HepG2 (cell line): Measurements from ENCODE around the gene L1CAM. TPM values are rescaled to one million over a fixed set of nuclear protein-coding genes. Genes with fewer than 3 reads are reported as not detected.

Source experiments
- ATAC-seq: fragments of 200-7000 bp; cut with Tn5 transposase; 3 replicates; pipeline ENCODE4 v1.9.1; 2020; ENCODE audit warnings: mild to moderate bottlenecking, moderate library complexity
- BruUV-seq: library from RNA; stranded (reverse); fragments of 400-500 nt; replicated peaks from 2 replicates; lab custom pipeline; 2021; lab: Mats Ljungman, UMichigan
- CTCF ChIA-PET: fragments of 300-600 bp; formaldehyde crosslinking; extraction: SDS; loops from one replicate; lab custom pipeline; 2021; ENCODE audit warnings: low total read pairs, inconsistent platforms, low intra/inter-chr PET ratio; lab: Yijun Ruan, JAX
- POLR2A ChIA-PET: fragments of 350-600 bp; sonication (Branson Sonifier 250); formaldehyde crosslinking; loops from one replicate; lab custom pipeline; 2020; ENCODE audit warnings: antibody characterized with exemption, inconsistent platforms; lab: Yijun Ruan, JAX
- DNase-seq: peaks from one replicate; pipeline ENCODE4 v3.0.0-alpha.2; 2015; ENCODE audit warnings: low spot score
- FAIRE-seq: peaks from 3 replicates; lab custom pipeline; 2011; peaks lifted over from hg19 to GRCh38; lab: Jason Lieb, UNC
- H2AFZ ChIP-seq: one replicate; pipeline ENCODE4 v1.6.1; 2011; ENCODE audit warnings: low read length, inconsistent platforms
- H3K27ac ChIP-seq: fragments of 300-600 bp; 3 replicates; pipeline ENCODE4 v1.8.0; 2011; ENCODE audit warnings: mixed run types, mild to moderate bottlenecking, mixed read lengths, low read length, inconsistent platforms; ENCODE audit not compliant: insufficient read depth; ENCODE audit errors: extremely low read length
- H3K27me3 ChIP-seq, 2 experiments: fragments of 200-600 bp in 1 of 2; 2 replicates in 1 of 2; 3 replicates in 1 of 2; pipeline versions ENCODE4 v1.6.0 to v1.8.0; 2011; ENCODE audit warnings: low read length in 2 of 2, mild to moderate bottlenecking in 2 of 2, moderate library complexity in 2 of 2, inconsistent platforms in 1 of 2; ENCODE audit not compliant: insufficient read depth in 2 of 2, control insufficient read depth in 1 of 2
- H3K36me3 ChIP-seq, 2 experiments: fragments of 200-600 bp in 1 of 2; replicated peaks in 1 of 2; 2 replicates in 1 of 2; 3 replicates in 1 of 2; pipeline versions ENCODE4 v1.5.1 to v1.8.0; 2011; ENCODE audit warnings: low read length in 2 of 2, inconsistent platforms in 1 of 2; ENCODE audit not compliant: insufficient read depth in 2 of 2, control insufficient read depth in 1 of 2
- H3K4me1 ChIP-seq: 2 replicates; pipeline ENCODE4 v1.5.1; 2012; ENCODE audit warnings: low read length, inconsistent platforms; ENCODE audit not compliant: insufficient read depth
- H3K4me2 ChIP-seq: 2 replicates; pipeline ENCODE4 v1.6.0; 2011; ENCODE audit warnings: low read depth, low read length, inconsistent platforms
- H3K4me3 ChIP-seq, 3 experiments: fragments of 200-600 bp in 1 of 3; sonication (generic), shearing (Covaris generic) in 1 of 3; replicated peaks in 1 of 3; 2 replicates each; pipeline ENCODE4 v1.5.1; 2011 to 2016; ENCODE audit warnings: low read length in 3 of 3, inconsistent platforms in 2 of 3, low read depth in 2 of 3, mild to moderate bottlenecking in 2 of 3, control low read depth in 1 of 3, mixed read lengths in 1 of 3; ENCODE audit not compliant: insufficient read depth in 1 of 3
- H3K79me2 ChIP-seq: one replicate; pipeline ENCODE4 v1.6.1; 2011; ENCODE audit warnings: low read length, inconsistent platforms; ENCODE audit not compliant: insufficient read depth
- H3K9ac ChIP-seq: 2 replicates; pipeline ENCODE4 v1.6.0; 2011; ENCODE audit warnings: mild to moderate bottlenecking, low read depth, low read length, inconsistent platforms; ENCODE audit not compliant: insufficient read depth
- H3K9me3 ChIP-seq: 2 replicates; pipeline ENCODE4 v1.5.1; 2012; ENCODE audit warnings: mild to moderate bottlenecking, low read length
- H4K20me1 ChIP-seq: 2 replicates; pipeline ENCODE4 v1.6.0; 2011; ENCODE audit warnings: inconsistent platforms, mild to moderate bottlenecking, low read length, moderate library complexity; ENCODE audit not compliant: insufficient read depth
- FLYWCH1 ChIP-seq: sonication (generic); formaldehyde crosslinking; IDR thresholded peaks from 2 replicates; pipeline ENCODE4 v1.8.1; 2023; ENCODE audit warnings: mild to moderate bottlenecking, missing genetic modification reagents
- MLX ChIP-seq: IDR thresholded peaks from 2 replicates; pipeline ENCODE4 v1.6.1; 2016
- MXD1 ChIP-seq: sonication (generic); formaldehyde crosslinking; IDR thresholded peaks from 2 replicates; pipeline ENCODE4 v1.4.0; 2020; ENCODE audit warnings: mild to moderate bottlenecking, missing genetic modification reagents
- NFE2L2 ChIP-seq: fragments of 150-350 bp; IDR thresholded peaks from 2 replicates; pipeline ENCODE4 v1.6.1; 2014; ENCODE audit warnings: low read length
- SNAPC4 ChIP-seq: sonication (generic); formaldehyde crosslinking; IDR thresholded peaks from 2 replicates; pipeline ENCODE4 v1.4.0; 2020; ENCODE audit warnings: mild to moderate bottlenecking, missing genetic modification reagents
- SNRNP70 ChIP-seq: fragments of 200-400 bp; formaldehyde crosslinking; IDR thresholded peaks from 2 replicates; pipeline ENCODE4 v1.6.1; 2017; ENCODE audit warnings: mild to moderate bottlenecking, low read depth, low read length, moderate library complexity
- YEATS4 ChIP-seq: sonication (generic); formaldehyde crosslinking; IDR thresholded peaks from 2 replicates; pipeline ENCODE4 v1.4.0; 2020; ENCODE audit warnings: missing genetic modification reagents, borderline replicate concordance
- ZSCAN20 ChIP-seq: sonication (generic); formaldehyde crosslinking; IDR thresholded peaks from 2 replicates; pipeline ENCODE4 v1.4.0; 2020; ENCODE audit warnings: missing genetic modification reagents, mild to moderate bottlenecking, borderline replicate concordance
- WGBS: methylation state at CpG from one replicate; pipeline ENCODE4 v1.1.6; 2017; ENCODE audit warnings: low lambda C conversion rate; 5-methylcytosine and 5-hydroxymethylcytosine counted together
- in situ Hi-C: cut with HindIII; loops from 2 replicates; pipeline ENCODE4 v1.10.0; 2017; ENCODE audit warnings: low pct_unique_long_range_greater_than_20kb; ENCODE audit not compliant: extremely low pct_ligation_motif_present
- intact Hi-C: fragments of 100-400 bp; cut with micrococcal nuclease; formaldehyde crosslinking; loops from one replicate; pipeline ENCODE4 v1.10.0; 2022; ENCODE audit not compliant: unreplicated experiment
- polyA plus RNA-seq, 8 experiments: library from polyadenylated mRNA; depleted of rRNA in 3 of 8; stranded (reverse) in 7 of 8; unstranded in 1 of 8; fragments of >200 nt; fragmentation: Illumina TruSeq in 4 of 8; extraction: Trizol in 4 of 8; gene quantifications; 2 replicates each; pipeline versions ENCODE4 v1.2.1 to v1.2.3, GENCODE V29; 2011 to 2016; ENCODE audit warnings: low read depth in 4 of 8, missing spikeins in 1 of 8, mixed read lengths in 1 of 8; ENCODE audit not compliant: insufficient read depth in 1 of 8
- total RNA-seq, 5 experiments: library from RNA; depleted of rRNA; stranded (reverse); fragments of >200 nt; fragmentation: Illumina TruSeq; extraction: Trizol; gene quantifications; 2 replicates each; pipeline ENCODE4 v1.2.3, GENCODE V29; 2016; ENCODE audit warnings: low read depth in 1 of 5
- TF ChIP-seq, protein P1 (sequence below): IDR thresholded peaks from 2 replicates; pipeline ENCODE4 v1.6.1; 2012; ENCODE audit warnings: low read length, improper control_type of control experiment
- TF ChIP-seq, protein P2 (sequence below): sonication (generic); formaldehyde crosslinking; IDR thresholded peaks from 2 replicates; pipeline ENCODE4 v1.8.0; 2022; ENCODE audit warnings: mild to moderate bottlenecking, missing genetic modification reagents

L1CAM gene
- total and polyA plus RNA-seq, 2 of the 13 experiments (the other 11 are each of a cell fraction or from before 2014, with no cell fraction given), result 1.4 to 2.0 TPM

- TF ChIP-seq MLX (CRISPR knock-in tag), result no peak
- no peak for TF ChIP-seq NFE2L2
- no peak for TF ChIP-seq FLYWCH1 (CRISPR knock-in tag)
These were observed 43.6 kb upstream of the L1CAM start (continued) for GRCh38 chrX:153929576-153929975.

- Histone ChIP-seq H3K4me1 (peaks cover 45% of the 10 kb centered on the region), H3K79me2 (peaks cover 3% of the 10 kb centered on the region), H3K27ac (no peak overlapping the region), H3K36me3 (peaks cover 1 to 8% of the 10 kb centered on the region in 2 experiments; a peak in 1 of 5 replicates), H3K27me3 (no peaks in the 10 kb centered on the region), H2AFZ (no peak overlapping the region), H4K20me1 (no peaks in the 10 kb centered on the region), H3K9me3 (no peaks in the 10 kb centered on the region), H3K4me3 (no peak overlapping the region; a peak in 1 of 6 replicates), H3K4me2 (peak overlapping the region; percentile 27), H3K9ac (no peak overlapping the region; the same call in 1 of the 2 replicates)
- FAIRE-seq (no peak), ATAC-seq (no peak), DNase-seq (no peak)
- 64% methylated on average over 3 of the region's 9 CpGs for WGBS
- CTCF ChIA-PET, result no interaction called here
- in situ Hi-C loops (no loop called here), intact Hi-C loops (no loop called here)
- no TSS peak for BruUV-seq
- POLR2A ChIA-PET, result interaction anchor here (0.6 to 4.2 kb wide), 11 partner anchors 11 to 301 kb away, joined by 3 to 82 read pairs (median 4); partner anchors contain the start of genes HCFC1, IDH3G, IRAK1 and RENBP
- TF ChIP-seq SNAPC4 (CRISPR knock-in tag) (no peak), YEATS4 (CRISPR knock-in tag) (no peak), MXD1 (CRISPR knock-in tag) (no peak), ZSCAN20 (CRISPR knock-in tag) (no peak), SNRNP70 (no peak)
- TF ChIP-seq, protein P1, sequence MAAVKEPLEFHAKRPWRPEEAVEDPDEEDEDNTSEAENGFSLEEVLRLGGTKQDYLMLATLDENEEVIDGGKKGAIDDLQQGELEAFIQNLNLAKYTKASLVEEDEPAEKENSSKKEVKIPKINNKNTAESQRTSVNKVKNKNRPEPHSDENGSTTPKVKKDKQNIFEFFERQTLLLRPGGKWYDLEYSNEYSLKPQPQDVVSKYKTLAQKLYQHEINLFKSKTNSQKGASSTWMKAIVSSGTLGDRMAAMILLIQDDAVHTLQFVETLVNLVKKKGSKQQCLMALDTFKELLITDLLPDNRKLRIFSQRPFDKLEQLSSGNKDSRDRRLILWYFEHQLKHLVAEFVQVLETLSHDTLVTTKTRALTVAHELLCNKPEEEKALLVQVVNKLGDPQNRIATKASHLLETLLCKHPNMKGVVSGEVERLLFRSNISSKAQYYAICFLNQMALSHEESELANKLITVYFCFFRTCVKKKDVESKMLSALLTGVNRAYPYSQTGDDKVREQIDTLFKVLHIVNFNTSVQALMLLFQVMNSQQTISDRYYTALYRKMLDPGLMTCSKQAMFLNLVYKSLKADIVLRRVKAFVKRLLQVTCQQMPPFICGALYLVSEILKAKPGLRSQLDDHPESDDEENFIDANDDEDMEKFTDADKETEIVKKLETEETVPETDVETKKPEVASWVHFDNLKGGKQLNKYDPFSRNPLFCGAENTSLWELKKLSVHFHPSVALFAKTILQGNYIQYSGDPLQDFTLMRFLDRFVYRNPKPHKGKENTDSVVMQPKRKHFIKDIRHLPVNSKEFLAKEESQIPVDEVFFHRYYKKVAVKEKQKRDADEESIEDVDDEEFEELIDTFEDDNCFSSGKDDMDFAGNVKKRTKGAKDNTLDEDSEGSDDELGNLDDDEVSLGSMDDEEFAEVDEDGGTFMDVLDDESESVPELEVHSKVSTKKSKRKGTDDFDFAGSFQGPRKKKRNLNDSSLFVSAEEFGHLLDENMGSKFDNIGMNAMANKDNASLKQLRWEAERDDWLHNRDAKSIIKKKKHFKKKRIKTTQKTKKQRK, result no peak
- TF ChIP-seq, protein P2, sequence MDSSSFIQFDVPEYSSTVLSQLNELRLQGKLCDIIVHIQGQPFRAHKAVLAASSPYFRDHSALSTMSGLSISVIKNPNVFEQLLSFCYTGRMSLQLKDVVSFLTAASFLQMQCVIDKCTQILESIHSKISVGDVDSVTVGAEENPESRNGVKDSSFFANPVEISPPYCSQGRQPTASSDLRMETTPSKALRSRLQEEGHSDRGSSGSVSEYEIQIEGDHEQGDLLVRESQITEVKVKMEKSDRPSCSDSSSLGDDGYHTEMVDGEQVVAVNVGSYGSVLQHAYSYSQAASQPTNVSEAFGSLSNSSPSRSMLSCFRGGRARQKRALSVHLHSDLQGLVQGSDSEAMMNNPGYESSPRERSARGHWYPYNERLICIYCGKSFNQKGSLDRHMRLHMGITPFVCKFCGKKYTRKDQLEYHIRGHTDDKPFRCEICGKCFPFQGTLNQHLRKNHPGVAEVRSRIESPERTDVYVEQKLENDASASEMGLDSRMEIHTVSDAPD (CRISPR knock-in tag), result no peak
These were observed 42.9 kb upstream of the L1CAM start for GRCh38 chrX:153928846-153929245.
